HEK293 (cell line): ENCODE measurements around the gene ZNF514.

Experiments used
- CTCF ChIA-PET: fragments of 350-600 bp; formaldehyde crosslinking; extraction: SDS; loops from one replicate; lab custom pipeline; 2021; ENCODE audit warnings: antibody characterized with exemption; lab: Yijun Ruan, JAX
- POLR2A ChIA-PET: fragments of 300-600 bp; formaldehyde crosslinking; extraction: SDS; loops from one replicate; lab custom pipeline; 2020; ENCODE audit warnings: antibody characterized with exemption, inconsistent platforms; lab: Yijun Ruan, JAX
- H3K27ac ChIP-seq: fragments of 200-500 bp; sonication (Bioruptor generic); 2 replicates; pipeline ENCODE4 v1.5.1; 2014; ENCODE audit warnings: low read depth, low read length, control low read depth, inconsistent platforms; ENCODE audit errors: extremely low read depth
- H3K36me3 ChIP-seq, 2 experiments: fragments of 200-500 bp in 1 of 2; sonication (Bioruptor generic) in 1 of 2; 1 replicate in 1 of 2; 2 replicates in 1 of 2; pipeline ENCODE4 v1.5.1; 2014 to 2017; ENCODE audit warnings: inconsistent platforms in 2 of 2, low read length in 2 of 2; ENCODE audit not compliant: control insufficient read depth in 2 of 2, insufficient read depth in 1 of 2
- H3K4me1 ChIP-seq: fragments of 200-500 bp; sonication (Bioruptor generic); 2 replicates; pipeline ENCODE4 v1.5.1; 2014; ENCODE audit warnings: mild to moderate bottlenecking, low read length, inconsistent platforms; ENCODE audit not compliant: control insufficient read depth, insufficient read depth
- H3K4me3 ChIP-seq: 2 replicates; pipeline ENCODE4 v1.5.1; 2011; ENCODE audit warnings: low read depth, mild to moderate bottlenecking, control low read depth, low read length, moderate library complexity
- H3K9me3 ChIP-seq: fragments of 200-500 bp; sonication (Bioruptor generic); 2 replicates; pipeline ENCODE4 v1.5.1; 2014; ENCODE audit warnings: low read depth, low read length, inconsistent platforms; ENCODE audit not compliant: control insufficient read depth, insufficient read depth
- KLF8 ChIP-seq: fragments of 450-650 bp; formaldehyde crosslinking; IDR thresholded peaks from 2 replicates; pipeline ENCODE4 v1.5.1; 2016; ENCODE audit warnings: missing biosample characterization, missing genetic modification characterization
- REST ChIP-seq: fragments of 450-650 bp; formaldehyde crosslinking; IDR thresholded peaks from 2 replicates; pipeline ENCODE4 v1.5.1; 2016; ENCODE audit warnings: missing biosample characterization, missing genetic modification characterization
- TRIM28 ChIP-seq: IDR thresholded peaks from 2 replicates; pipeline ENCODE4 v1.6.1; 2011; ENCODE audit warnings: low read length, control low read depth, borderline replicate concordance
- ZFHX2 ChIP-seq: fragments of 450-650 bp; formaldehyde crosslinking; conservative IDR thresholded peaks from 2 replicates; pipeline ENCODE4 v1.5.1; 2016; ENCODE audit warnings: missing biosample characterization, missing genetic modification characterization
- ZNF10 ChIP-seq: fragments of 450-650 bp; formaldehyde crosslinking; IDR thresholded peaks from 2 replicates; pipeline ENCODE4 v1.5.1; 2017; ENCODE audit warnings: missing biosample characterization, missing genetic modification characterization
- ZNF146 ChIP-seq: fragments of 450-650 bp; formaldehyde crosslinking; IDR thresholded peaks from 2 replicates; pipeline ENCODE4 v1.5.1; 2016; ENCODE audit warnings: missing biosample characterization, missing genetic modification characterization
- ZNF362 ChIP-seq: fragments of 450-650 bp; formaldehyde crosslinking; IDR thresholded peaks from 2 replicates; pipeline ENCODE4 v1.5.1; 2016; ENCODE audit warnings: missing biosample characterization, missing genetic modification characterization
- ZNF391 ChIP-seq: fragments of 450-650 bp; formaldehyde crosslinking; IDR thresholded peaks from 2 replicates; pipeline ENCODE4 v1.5.1; 2016; ENCODE audit warnings: low read depth, missing biosample characterization, missing genetic modification characterization, borderline replicate concordance
- ZNF404 ChIP-seq: fragments of 450-650 bp; formaldehyde crosslinking; IDR thresholded peaks from 2 replicates; pipeline ENCODE4 v1.5.1; 2017; ENCODE audit warnings: missing biosample characterization, missing genetic modification characterization
- ZNF501 ChIP-seq: fragments of 450-650 bp; formaldehyde crosslinking; IDR thresholded peaks from 2 replicates; pipeline ENCODE4 v1.5.1; 2016; ENCODE audit warnings: missing biosample characterization, missing genetic modification characterization
- ZNF514 ChIP-seq: fragments of 450-650 bp; formaldehyde crosslinking; IDR thresholded peaks from 2 replicates; pipeline ENCODE4 v1.5.1; 2016; ENCODE audit warnings: missing biosample characterization, missing genetic modification characterization
- ZNF530 ChIP-seq: fragments of 450-650 bp; formaldehyde crosslinking; IDR thresholded peaks from 2 replicates; pipeline ENCODE4 v1.5.1; 2016; ENCODE audit warnings: low read depth, missing biosample characterization, missing genetic modification characterization
- ZNF639 ChIP-seq: fragments of 450-650 bp; formaldehyde crosslinking; IDR thresholded peaks from 2 replicates; pipeline ENCODE4 v1.5.1; 2016; ENCODE audit warnings: missing biosample characterization, missing genetic modification characterization
- ZNF704 ChIP-seq: fragments of 450-650 bp; formaldehyde crosslinking; IDR thresholded peaks from 2 replicates; pipeline ENCODE4 v1.5.1; 2016; ENCODE audit warnings: missing biosample characterization, missing genetic modification characterization
- ZNF707 ChIP-seq: fragments of 450-650 bp; formaldehyde crosslinking; IDR thresholded peaks from 2 replicates; pipeline ENCODE4 v1.5.1; 2016; ENCODE audit warnings: missing biosample characterization, missing genetic modification characterization
- ZNF76 ChIP-seq: fragments of 450-650 bp; formaldehyde crosslinking; IDR thresholded peaks from 2 replicates; pipeline ENCODE4; 2016; ENCODE audit warnings: low read depth, missing biosample characterization, missing genetic modification characterization, borderline replicate concordance
- ZSCAN30 ChIP-seq: fragments of 450-650 bp; IDR thresholded peaks from 2 replicates; pipeline ENCODE4 v1.5.1; 2018; ENCODE audit warnings: missing biosample characterization, mild to moderate bottlenecking, missing genetic modification characterization, moderate library complexity
- ZSCAN4 ChIP-seq: fragments of 450-650 bp; formaldehyde crosslinking; IDR thresholded peaks from 2 replicates; pipeline ENCODE4 v1.5.1; 2017; ENCODE audit warnings: missing biosample characterization, missing genetic modification characterization
- TF ChIP-seq, protein P1 (sequence below): fragments of 450-650 bp; formaldehyde crosslinking; IDR thresholded peaks from 2 replicates; pipeline ENCODE4 v1.5.1; 2016; ENCODE audit warnings: missing biosample characterization, missing genetic modification characterization
- TF ChIP-seq, protein P2 (sequence below): fragments of 450-650 bp; formaldehyde crosslinking; conservative IDR thresholded peaks from 2 replicates; pipeline ENCODE4 v1.5.1; 2016; ENCODE audit warnings: low read depth, missing biosample characterization, missing genetic modification characterization

ZNF514 gene

GRCh38 chr2:95208106-95208505 lies 48.5 kb upstream of the ZNF514 start (continued):
- no peak for TF ChIP-seq ZNF704 (tag by site-specific recombination)
- no peak for TF ChIP-seq ZNF146 (tag by site-specific recombination)
- TF ChIP-seq ZNF707 (tag by site-specific recombination), result no peak
- TF ChIP-seq, protein P1, sequence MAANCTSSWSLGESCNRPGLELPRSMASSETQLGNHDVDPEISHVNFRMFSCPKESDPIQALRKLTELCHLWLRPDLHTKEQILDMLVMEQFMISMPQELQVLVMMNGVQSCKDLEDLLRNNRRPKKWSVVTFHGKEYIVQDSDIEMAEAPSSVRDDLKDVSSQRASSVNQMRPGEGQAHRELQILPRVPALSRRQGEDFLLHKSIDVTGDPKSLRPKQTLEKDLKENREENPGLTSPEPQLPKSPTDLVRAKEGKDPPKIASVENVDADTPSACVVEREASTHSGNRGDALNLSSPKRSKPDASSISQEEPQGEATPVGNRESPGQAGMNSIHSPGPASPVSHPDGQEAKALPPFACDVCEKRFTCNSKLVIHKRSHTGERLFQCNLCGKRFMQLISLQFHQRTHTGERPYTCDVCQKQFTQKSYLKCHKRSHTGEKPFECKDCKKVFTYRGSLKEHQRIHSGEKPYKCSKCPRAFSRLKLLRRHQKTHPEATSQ, result no peak
- no peak for TF ChIP-seq ZNF530 (tag by site-specific recombination)

DNA sequence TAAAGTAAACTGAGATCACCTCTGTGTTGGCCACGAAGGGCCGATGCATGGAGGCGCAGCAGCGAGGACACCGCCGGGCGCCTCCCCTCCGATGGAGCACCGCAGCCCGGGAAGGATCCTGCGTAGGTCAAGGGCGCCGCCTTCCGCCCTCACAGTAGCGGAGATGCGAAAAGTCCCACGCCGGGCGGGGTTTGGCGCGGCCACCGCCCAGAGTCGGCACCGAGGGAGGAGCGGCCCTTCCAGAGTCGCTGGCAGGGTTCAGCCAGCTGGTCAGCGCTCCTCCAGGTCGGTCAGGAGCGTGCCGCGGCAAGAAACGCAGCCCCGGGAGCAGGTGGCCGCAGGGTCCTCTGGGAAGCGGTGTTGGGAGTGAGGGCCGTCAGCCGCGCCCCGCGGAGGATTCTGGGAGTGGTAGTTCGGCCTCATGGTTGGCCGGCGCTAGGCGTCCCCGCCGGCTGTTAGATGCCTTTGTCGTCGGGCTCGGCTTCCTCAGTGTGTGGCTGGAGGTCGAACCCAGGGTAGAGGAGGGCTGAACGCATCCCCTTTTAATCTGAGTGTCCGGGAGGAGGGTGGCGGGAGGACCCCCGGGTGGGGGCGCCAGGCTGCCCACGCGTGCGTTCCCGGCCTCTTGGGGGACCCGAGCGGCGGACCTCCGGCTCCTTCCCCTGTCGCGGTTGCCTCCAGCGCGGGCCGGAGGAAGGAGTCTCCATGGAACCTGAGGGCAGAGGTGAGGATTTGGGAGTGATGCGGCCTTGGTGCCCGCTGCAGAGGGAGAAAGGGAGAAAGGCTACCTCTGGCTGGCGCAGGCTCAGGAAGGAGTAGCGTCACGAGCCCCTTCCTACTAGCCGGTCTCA lies 47.7 kb upstream of the ZNF514 start, which contains the start of gene ZNF892:
Gene ZNF892 (plus strand): TSS at position 411 of the 851 bp plus-strand sequence. CDS start 295 bp downstream, at position 706.
- Histone ChIP-seq H3K27ac (peak within 1 kb of the TSS; percentile 35; the same call in 1 of the 2 replicates), H3K4me1 (no peaks in the 10 kb centered on the region), H3K36me3 (peaks cover 0 to 36% of the 10 kb centered on the region in 2 experiments; a peak in 1 of 3 replicates), H3K9me3 (no peaks in the 10 kb centered on the region), H3K4me3 (peak within 1 kb of the TSS; percentile 64)
- CTCF ChIA-PET, result no interaction called here
- POLR2A ChIA-PET, result no interaction called here
- TF ChIP-seq ZSCAN4 (peak; percentile 20; the same call in 1 of the 2 replicates), ZNF391 (tag by site-specific recombination) (no peak), ZNF76 (tag by site-specific recombination) (peak; percentile 98), ZFHX2 (tag by site-specific recombination) (peak; percentile 47), KLF8 (tag by site-specific recombination) (peak; percentile 82), REST (tag by site-specific recombination) (peak; percentile 59; the same call in 1 of the 2 replicates), ZSCAN30 (tag by site-specific recombination) (peak; percentile 87), ZNF404 (tag by site-specific recombination) (no peak), ZNF514 (no peak), TRIM28 (peak; percentile 82; the same call in 1 of the 2 replicates), ZNF10 (tag by site-specific recombination) (peak; percentile 95), ZNF501 (tag by site-specific recombination) (peak; percentile 70), ZNF639 (tag by site-specific recombination) (no peak), ZNF362 (tag by site-specific recombination) (no peak)
- TF ChIP-seq, protein P2, sequence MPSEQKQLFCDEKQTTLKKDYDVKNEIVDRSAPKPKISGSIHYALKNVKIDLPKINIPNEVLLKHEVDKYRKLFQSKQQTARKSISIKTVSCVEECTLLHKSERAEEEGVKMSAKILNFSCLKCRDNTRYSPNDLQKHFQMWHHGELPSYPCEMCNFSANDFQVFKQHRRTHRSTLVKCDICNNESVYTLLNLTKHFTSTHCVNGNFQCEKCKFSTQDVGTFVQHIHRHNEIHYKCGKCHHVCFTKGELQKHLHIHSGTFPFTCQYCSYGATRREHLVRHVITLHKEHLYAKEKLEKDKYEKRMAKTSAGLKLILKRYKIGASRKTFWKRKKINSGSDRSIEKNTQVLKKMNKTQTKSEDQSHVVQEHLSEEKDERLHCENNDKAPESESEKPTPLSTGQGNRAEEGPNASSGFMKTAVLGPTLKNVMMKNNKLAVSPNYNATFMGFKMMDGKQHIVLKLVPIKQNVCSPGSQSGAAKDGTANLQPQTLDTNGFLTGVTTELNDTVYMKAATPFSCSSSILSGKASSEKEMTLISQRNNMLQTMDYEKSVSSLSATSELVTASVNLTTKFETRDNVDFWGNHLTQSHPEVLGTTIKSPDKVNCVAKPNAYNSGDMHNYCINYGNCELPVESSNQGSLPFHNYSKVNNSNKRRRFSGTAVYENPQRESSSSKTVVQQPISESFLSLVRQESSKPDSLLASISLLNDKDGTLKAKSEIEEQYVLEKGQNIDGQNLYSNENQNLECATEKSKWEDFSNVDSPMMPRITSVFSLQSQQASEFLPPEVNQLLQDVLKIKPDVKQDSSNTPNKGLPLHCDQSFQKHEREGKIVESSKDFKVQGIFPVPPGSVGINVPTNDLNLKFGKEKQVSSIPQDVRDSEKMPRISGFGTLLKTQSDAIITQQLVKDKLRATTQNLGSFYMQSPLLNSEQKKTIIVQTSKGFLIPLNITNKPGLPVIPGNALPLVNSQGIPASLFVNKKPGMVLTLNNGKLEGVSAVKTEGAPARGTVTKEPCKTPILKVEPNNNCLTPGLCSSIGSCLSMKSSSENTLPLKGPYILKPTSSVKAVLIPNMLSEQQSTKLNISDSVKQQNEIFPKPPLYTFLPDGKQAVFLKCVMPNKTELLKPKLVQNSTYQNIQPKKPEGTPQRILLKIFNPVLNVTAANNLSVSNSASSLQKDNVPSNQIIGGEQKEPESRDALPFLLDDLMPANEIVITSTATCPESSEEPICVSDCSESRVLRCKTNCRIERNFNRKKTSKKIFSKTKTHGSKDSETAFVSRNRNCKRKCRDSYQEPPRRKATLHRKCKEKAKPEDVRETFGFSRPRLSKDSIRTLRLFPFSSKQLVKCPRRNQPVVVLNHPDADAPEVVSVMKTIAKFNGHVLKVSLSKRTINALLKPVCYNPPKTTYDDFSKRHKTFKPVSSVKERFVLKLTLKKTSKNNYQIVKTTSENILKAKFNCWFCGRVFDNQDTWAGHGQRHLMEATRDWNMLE, result peak; percentile 40; the same call in 1 of the 2 replicates
